GM15510 (cell line): ENCODE data around the gene HARS1.
A peak's percentile ranks its signal among the peaks of the same experiment; 100 is the strongest.

Experiments used
- POLR2A ChIP-seq: IDR thresholded peaks from 3 replicates; pipeline ENCODE4 v1.6.1; 2011; ENCODE audit warnings: borderline replicate concordance; ENCODE audit not compliant: insufficient read length; ENCODE audit errors: extremely low read depth

HARS1 gene

GRCh38 chr5:140641716-140642115, 49.5 kb downstream of the HARS1 start:
- no peak for TF ChIP-seq POLR2A

- peak; percentile 89 for TF ChIP-seq POLR2A
Observed at GRCh38 chr5:140639148-140639981, 51.8 kb downstream of the HARS1 start, which contains the start of gene TMCO6. TSS of gene TMCO6 (plus strand) at chr5:140639451. CDS start at chr5:140639528, 77 bp downstream.

DNA sequence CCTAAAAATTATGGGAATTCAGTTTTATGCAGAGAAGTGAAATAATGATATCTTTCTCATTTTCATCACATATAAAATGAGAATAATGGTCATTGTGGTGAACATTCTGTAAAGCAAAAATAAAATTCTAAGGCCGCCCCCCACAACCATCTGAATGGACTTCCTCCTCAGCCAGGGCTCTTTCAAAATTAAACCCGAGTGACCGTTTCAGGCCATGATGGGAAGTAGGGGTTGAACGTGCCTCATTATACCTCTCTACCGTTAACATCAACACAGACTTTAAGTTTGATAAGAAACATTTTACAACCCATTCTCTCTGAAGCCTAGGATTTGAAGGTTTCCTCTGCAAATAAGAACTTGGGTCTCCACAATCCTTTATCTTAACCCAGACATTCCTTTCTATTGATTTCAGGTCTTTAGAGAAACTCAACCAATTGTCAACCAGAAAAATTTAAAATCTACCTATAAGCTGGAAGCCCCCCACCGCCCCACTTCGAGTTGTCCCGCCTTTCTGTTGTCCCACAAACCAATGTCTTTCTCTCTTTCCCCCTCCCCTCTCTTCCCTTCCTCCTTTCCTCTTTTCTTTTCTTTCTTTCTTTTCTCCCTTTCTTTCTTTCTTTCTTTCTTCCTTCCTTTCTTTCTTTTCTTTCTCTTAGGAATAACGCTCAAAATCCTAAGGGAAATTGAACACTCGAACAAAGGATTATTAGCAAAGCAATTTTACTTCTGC, 53.6 kb downstream of the HARS1 start:
- TF ChIP-seq POLR2A = no peak

DNA sequence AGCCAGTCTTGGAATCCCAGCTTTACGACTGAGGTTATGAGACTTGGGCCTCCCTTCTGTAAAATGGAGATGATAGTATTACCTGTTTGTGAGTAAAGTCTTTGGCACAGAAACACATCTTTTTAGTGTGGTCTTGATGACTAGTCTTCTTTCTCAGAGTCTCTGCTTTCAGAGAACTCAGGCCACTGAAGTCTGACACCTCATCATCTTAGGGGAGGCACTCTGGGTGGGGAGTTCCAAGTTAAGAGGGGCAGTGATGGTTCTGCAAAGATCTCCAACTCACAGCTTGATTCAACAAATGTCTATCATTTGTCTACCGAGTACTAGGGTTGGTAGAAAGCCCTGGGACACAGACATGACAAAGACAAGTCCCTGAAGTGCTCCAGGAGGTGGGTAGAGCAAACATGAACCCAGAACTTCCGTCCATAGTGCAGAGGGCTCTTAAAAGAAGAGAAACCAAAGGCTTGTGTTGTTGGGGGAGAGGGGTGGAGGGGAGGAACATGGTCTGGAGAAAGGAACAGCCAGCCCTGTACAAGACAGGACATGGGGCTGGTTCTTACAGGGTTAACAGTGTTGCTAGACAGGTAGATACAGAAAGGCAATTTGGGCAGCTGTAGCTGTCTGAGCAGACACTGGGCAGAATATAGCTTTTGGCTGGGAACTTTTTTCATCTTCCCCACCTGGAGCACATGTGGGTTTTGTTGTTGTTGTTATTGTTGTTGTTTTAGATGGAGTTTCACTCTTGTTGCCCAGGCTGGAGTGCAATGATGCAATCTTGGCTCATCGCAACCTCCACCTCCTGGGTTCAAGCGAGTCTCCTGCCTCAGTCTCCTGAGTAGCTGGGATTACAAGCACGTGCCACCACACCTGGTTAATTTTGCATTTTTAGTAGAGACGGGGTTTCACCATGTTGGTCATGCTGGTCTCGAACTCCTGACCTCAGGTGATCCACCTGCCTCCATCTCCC, 55.6 kb downstream of the HARS1 start:
- TF ChIP-seq POLR2A = no peak

GRCh38 chr5:140634103-140634502, 57.1 kb downstream of the HARS1 start:
- no peak for TF ChIP-seq POLR2A

DNA sequence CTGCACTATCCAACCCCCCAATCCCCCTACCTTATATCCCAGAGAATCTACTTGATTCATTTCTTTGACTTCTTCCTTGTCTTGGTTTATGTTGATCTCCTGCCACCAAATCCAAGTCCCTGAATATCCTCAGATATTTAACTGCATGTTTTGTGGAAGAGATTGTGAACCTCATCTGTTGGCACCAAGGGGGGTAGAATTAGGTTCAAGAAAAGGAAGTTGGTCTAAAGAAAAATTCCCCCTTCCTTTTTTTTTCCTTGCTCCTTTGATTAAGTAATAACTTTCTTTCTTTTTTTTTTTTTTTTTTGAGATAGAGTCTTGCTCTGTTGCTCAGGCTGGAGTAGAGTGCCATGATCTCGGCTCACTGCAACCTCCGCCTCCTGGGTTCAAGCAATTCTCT, 57.7 kb downstream of the HARS1 start:
- TF ChIP-seq POLR2A = no peak

- no peak for TF ChIP-seq POLR2A
Observed at GRCh38 chr5:140633021-140633471, 58.1 kb downstream of the HARS1 start, which contains the start of gene CD14. TSS of gene CD14 (minus strand) at chr5:140633175. CDS start at chr5:140633071, 104 bp downstream.

DNA sequence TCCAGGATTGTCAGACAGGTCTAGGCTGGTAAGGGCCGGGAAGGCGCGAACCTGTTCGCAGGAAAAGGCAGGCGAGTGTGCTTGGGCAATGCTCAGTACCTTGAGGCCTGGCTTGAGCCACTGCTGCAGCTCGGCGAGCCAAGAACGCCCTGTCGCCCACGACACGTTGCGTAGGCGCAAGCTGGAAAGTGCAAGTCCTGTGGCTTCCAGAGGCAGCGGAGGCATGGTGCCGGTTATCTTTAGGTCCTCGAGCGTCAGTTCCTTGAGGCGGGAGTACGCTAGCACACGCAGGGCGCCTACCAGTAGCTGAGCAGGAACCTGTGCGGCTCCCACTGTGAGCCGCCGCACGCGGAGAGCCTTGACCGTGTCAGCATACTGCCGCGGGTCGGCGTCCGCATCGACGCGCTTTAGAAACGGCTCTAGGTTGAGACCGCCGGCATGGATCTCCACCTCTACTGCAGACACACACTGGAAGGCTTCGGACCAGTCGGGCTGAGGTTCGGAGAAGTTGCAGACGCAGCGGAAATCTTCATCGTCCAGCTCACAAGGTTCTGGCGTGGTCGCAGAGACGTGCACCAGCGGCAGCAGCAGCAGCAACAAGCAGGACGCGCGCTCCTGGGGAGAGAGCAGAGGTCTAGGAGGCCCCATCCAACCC, 58.7 kb downstream of the HARS1 start:
- TF ChIP-seq POLR2A = no peak

DNA sequence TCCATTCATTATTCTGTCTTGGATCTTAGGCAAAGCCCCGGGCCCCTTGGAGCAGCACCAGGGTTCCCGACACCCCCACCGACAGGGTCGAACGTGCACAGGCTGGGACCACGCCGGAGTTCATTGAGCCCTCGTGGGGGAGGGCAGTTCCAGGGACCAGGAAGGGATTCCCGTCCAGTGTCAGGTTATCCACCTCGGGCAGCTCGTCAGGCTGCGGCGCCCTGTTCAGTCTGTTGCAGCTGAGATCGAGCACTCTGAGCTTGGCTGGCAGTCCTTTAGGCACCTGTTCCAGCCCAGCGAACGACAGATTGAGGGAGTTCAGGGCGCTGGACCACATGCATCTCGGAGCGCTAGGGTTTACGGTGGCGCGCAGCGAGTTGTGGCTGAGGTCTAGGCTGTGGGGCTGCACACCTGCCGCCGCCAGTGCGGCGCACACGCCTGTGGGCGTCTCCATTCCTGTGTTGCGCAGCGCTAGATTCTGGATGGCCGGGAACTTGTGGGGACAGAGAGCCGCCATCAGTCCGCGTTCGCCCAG, 59.3 kb downstream of the HARS1 start:
- no peak for TF ChIP-seq POLR2A

DNA sequence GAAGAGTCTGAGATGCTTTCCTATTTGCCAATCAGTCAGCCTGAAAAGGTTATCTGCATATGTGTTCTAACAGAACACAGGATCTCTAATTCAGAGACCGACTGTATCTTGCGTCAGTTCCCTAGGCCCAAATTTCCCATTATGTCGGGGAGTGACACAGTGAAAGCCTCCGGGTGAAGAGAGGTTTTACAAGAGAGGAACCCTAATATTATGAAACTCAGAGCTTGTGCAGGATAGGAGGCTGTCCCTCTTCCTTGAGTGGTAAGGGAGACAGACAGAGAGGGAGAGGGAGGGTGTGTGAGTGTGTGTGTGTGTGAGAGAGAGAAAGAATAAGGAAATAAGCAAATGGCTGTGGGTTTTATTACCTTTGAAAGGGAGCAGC, 60.1 kb downstream of the HARS1 start:
- TF ChIP-seq POLR2A = no peak

GRCh38 chr5:140630292-140631035, 60.7 kb downstream of the HARS1 start:
- no peak for TF ChIP-seq POLR2A

GRCh38 chr5:140628711-140629110, 62.5 kb downstream of the HARS1 start:
- no peak for TF ChIP-seq POLR2A

GRCh38 chr5:140627972-140628371, 63.2 kb downstream of the HARS1 start:
- no peak for TF ChIP-seq POLR2A
